Fibroblast of skin of abdomen (primary cell): ENCODE data around the gene LEMD2.

Experiments
- DNase-seq: peaks from one replicate; pipeline ENCODE4 v3.0.0-alpha.2; 2013

The LEMD2 gene

GRCh38 chr6:33737267-33738026 lies 51.5 kb downstream of the LEMD2 start:
- no peak for DNase-seq

GRCh38 chr6:33735216-33735615 lies 53.7 kb downstream of the LEMD2 start:
- no peak for DNase-seq

DNA sequence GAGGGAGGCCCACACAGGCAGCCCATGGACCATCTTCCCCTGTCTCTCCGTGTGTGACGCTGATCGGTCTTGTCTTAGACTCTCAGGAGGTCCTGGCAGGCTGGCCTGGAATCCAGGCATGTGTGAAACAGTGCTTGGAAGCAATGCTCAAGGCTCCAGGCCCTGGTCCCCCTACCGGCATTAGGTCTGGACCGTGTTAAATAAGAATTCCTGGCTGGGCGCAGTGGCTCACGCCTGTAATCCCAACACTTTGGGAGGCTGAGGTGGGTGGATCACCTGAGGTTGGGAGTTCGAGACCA lies 55.3 kb downstream of the LEMD2 start:
- no peak for DNase-seq

DNA sequence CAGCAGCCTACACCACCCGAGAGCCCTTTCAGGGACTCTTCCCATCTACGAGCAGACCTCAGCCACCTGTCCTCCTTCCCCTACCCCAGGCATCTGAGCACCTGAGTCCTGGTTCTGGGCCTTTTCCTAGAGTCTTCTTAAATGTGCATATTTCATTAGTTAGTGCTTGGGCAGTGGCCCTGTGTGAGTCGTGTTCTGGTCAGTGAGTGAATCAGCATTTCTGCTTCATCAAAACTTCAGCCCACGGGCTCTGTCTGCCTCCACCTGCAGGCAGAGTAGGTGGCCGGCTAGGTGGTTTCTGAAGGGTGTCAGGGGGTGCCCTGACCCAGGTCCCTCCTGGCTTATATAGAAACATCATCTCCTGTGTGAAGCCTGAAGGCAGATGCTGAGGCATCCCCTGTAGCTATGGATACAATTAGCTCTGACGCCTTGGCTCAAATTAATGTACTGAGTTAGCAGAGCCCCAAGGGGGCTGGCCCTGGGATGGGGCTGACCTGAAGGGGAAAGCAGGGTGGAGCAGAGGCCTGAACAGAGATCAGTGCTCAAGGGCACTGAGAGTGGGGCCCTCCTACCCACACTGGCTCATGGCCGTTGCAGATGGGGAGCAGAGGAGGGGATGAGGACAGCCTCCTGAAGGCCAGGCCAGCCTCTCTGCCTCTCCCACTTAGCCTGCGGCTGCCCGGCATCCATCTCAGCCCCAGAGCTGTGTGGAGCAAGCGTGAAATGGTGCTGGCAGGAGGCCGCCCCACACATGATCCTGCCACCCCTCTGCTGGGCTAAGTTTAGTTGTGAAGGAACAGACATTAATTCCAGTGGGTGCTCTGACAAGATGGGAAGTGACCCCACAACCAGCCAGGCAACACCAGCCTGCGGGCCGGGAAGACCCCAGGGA lies 55.9 kb downstream of the LEMD2 start:
- DNase-seq = peak; percentile 21

- DNase-seq = no peak
Observed at GRCh38 chr6:33732385-33732784, 56.5 kb downstream of the LEMD2 start.

DNA sequence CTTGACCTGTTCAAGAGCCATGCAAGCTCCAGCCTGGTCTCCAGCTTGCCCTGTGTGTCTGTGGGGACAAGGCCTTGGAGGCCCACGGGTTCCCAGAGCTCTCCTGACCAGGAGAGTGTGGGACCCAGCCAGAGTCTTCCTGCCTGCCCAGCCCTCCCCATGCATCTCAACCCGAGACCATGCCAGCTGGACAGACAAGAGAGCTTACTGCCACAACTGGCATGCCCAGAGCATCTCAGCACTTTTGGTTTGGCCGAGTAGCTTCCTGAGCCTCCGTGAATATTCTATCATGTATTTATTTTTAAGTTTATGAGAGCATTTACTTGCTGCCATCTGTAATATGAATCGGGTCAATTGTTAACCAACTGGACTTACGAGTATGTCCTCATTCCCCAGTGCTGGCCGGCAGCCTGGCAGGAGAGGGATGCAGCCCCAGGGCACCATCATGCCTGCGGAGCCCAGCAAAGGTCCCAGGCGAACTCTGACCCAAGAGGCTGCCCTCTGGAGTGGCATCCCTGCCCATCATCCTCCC lies 57.1 kb downstream of the LEMD2 start:
- no peak for DNase-seq

DNA sequence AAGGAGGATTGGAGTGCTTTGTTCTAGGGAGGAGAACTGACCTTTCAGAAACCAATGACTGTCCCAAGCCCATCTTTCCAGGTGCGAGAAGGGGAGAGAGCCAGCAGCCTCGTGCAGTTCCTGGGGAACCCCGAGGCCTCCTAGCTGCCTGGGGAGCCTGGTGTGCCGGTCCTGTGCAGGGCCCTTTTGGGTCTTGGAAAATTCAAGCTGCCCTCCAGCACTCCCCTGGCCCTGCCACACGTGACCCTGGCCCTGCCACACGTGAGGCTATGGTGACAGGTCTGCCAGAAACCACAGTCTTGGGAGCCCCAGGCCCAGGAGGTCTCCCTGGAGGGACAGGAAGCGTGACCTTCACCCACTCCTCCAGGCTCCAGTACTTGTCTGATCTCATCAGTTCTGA lies 57.9 kb downstream of the LEMD2 start:
- DNase-seq = no peak

- no peak for DNase-seq
Observed at GRCh38 chr6:33730611-33731010, 58.3 kb downstream of the LEMD2 start.

DNA sequence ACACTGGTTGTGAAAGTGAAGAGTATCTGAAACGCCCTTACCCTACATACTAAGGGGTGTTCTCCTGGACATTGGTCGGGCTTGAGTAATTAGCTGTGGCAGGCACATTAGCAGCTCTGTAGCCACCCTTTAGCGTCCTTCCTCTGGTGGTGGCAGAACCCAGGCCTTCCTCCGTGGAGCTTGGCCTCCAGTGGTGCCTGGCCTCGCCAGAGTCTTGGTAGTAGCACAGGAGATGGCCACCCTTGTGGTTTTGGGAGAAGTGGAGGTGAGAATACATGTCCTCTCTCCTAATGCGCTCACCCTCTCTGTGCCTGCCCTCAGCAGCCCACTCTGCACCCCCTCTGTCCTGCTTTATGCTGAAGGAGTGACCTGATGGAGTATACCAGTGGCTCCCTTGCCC lies 59.9 kb downstream of the LEMD2 start:
- DNase-seq = no peak

- DNase-seq = no peak
Observed at GRCh38 chr6:33728438-33728837, 60.5 kb downstream of the LEMD2 start.

- no peak for DNase-seq
Observed at GRCh38 chr6:33727932-33728331, 61.0 kb downstream of the LEMD2 start.

DNA sequence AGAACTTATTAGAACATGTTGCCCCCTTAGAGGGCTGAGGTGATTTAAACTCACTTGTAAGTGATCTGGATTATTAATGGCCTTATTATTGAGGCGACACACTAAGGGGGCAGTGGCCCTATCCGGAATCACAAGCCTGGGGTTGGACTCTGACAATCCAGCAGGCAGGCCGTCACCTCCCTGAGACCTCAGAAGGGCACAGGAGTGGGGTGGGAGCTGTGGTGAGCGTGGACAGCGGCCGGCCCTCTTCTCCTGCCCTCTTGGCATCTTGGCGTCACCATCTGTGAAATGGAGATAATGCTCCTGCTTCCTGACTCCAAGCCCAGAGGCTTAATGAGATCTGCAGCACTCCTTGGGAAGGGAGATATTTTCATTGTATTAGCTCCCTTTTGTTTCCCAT lies 61.8 kb downstream of the LEMD2 start:
- DNase-seq = no peak

GRCh38 chr6:33726696-33727095 lies 62.2 kb downstream of the LEMD2 start:
- no peak for DNase-seq

GRCh38 chr6:33725891-33726673 lies 62.8 kb downstream of the LEMD2 start:
- no peak for DNase-seq

DNA sequence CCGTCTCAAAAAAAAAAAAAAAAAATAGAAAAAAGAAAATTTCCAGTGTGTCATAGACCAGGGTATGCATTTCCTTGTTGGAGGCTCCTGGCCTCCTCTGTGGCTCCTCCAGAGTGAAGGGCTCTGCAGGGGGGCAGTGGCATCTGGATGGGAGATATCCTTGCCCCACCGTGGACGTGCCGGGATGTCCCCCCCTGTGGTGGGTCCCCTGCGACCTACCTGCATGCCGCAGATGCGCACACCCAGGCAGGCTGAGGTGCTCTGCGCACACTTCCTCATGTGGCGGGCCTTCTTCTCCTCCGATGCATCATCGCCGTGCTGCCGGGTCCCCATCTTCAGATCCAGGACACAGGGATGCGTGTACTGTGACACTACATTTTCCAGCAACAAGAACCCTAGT lies 63.7 kb downstream of the LEMD2 start:
- DNase-seq = no peak

DNA sequence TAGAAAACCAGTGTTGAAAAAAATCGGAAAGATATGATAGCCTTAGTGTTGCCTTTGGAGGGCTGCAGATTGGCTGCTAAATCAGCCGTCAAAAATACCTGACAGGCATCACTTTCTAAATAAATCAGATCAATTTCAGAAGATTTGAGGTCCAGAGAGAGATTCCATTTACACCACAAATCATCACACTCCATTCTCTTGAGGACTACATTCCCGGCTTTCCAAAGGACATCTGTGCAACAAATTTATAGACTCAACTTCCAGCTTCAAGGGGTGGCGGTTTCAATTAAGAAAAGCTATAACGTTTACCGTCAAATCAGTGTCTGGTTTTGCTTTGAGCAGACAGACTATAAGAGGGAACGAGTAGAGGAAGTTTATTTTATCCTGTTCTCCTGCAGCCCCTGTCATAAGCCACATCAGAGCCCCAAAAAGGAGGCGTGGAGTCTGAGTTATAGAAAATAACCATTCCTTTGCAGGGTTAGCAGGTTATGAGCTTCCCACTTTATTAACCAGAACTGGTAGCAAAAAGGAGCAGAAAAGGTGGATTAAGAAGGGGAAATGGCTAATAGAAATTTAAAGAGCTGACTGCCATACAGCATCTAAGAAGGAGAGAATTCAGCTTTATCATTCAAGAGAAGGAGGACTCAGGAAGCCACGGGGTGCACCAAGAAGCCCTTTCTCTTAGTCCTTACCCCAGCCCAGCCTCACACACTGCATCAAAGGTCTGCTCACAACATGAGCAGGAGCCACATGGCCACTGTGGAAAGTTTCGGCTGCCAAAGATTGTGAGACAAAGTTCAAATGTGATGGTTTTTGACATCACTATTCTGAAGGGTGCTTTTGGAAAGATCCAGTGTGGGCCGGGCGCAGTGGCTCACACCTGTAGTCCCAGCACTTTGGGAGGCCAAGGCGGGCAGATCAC lies 64.6 kb downstream of the LEMD2 start:
- DNase-seq = no peak

GRCh38 chr6:33723371-33724085 lies 65.4 kb downstream of the LEMD2 start:
- DNase-seq = no peak

- DNase-seq = no peak
Observed at GRCh38 chr6:33722103-33722623, 66.8 kb downstream of the LEMD2 start.

- no peak for DNase-seq
Observed at GRCh38 chr6:33721508-33721907, 67.4 kb downstream of the LEMD2 start.
